ENCODE measurements around the gene ENOX1. TPM values are rescaled to one million over a fixed set of nuclear protein-coding genes. Genes with fewer than 3 reads are reported as not detected.

ENOX1 gene
- total and polyA plus RNA-seq, 2 donors (not counting 3 experiments of a cell fraction or from before 2014, with no cell fraction given): 0.17 to 0.97 TPM

DNA sequence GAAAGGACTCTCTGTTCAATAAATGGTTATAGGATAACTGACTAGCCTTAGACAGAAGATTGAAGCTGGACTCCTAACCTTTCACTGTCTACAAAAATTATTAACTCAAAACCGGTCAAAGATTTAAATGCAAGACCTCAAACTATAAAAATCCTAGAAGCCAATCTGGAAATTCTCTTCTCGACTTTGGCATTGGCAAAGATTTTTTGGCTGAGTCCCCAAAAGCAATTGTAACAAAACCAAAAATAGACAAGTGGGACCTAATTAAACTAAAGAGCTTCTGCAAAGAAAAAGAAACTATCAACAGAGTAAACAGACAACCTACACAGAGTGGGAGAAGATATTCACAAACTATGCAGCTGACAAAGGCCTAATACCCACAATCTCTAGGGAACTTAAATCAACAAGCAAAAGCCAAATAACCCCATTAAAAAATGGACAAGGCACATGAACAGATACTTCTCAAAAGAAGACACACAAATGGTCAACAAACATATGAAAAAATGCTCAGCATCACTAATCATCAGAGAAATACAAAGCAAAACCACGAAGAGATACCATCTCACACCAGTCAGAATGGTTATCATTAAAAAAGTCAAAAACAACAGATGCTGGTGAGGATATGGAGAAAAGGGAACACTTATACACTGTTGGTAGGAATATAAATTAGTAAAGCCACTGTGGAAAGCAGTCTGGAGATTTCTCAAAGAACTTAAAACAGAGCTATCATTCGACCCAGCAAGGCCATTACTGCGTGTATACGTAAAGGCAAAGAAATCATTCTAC, 497.1 kb downstream of the ENOX1 start:
- BruUV-seq (replicated peaks): no TSS peak
- H3K4me2 ChIP-seq (ENCODE audit: insufficient read depth, low read length): no peak overlapping the region
- peak; percentile 35 for FAIRE-seq
- H3K4me3 ChIP-seq (replicated peaks in 1 of 3; ENCODE audit: insufficient read depth in 1 of 3, low read depth in 1 of 3, low read length in 3 of 3): no peak overlapping the region
- no peaks in the 10 kb centered on the region for H3K9me1 ChIP-seq (replicated peaks; ENCODE audit: control insufficient read depth, extremely low read depth, insufficient read depth, low read length)
- no peaks in the 10 kb centered on the region for H3K9me3 ChIP-seq (replicated peaks; ENCODE audit: control insufficient read depth, insufficient read depth, low read length)
- CTCF ChIA-PET: interaction anchor here (1.1 kb wide), 1 partner anchor 9 kb away, joined by 4 read pairs; no protein-coding TSS in a partner anchor
- POLR2A ChIA-PET: no interaction called here
- no peaks in the 10 kb centered on the region for H3K27me3 ChIP-seq (ENCODE audit: control insufficient read depth in 2 of 2, insufficient read depth in 2 of 2, low read length in 2 of 2)
- TF ChIP-seq POLR2A (IDR thresholded peaks at IDR 0.05; ENCODE audit: low read depth, low read length): no peak
- no peak for TF ChIP-seq MYC (IDR thresholded peaks at IDR 0.05; ENCODE audit: low read depth, low read length)
- no peak for TF ChIP-seq FOS (IDR thresholded peaks at IDR 0.05; ENCODE audit: borderline replicate concordance, insufficient read depth, low read length)
- no peak for TF ChIP-seq JUN (IDR thresholded peaks at IDR 0.05; ENCODE audit: borderline replicate concordance, insufficient read depth, insufficient read length, low read depth)
- no peak for TF ChIP-seq POLR2AphosphoS5 (IDR thresholded peaks at IDR 0.05; ENCODE audit: insufficient read depth, low read depth, low read length)
- TF ChIP-seq, protein P1, sequence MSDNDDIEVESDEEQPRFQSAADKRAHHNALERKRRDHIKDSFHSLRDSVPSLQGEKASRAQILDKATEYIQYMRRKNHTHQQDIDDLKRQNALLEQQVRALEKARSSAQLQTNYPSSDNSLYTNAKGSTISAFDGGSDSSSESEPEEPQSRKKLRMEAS (IDR thresholded peaks at IDR 0.05; ENCODE audit: insufficient read depth, insufficient read length): no peak
- no peak for TF ChIP-seq EZH2 (IDR thresholded peaks at IDR 0.05; ENCODE audit: borderline replicate concordance, low read depth, low read length, severe bottlenecking)
- no peak for TF ChIP-seq GATA2 (IDR thresholded peaks at IDR 0.05; ENCODE audit: insufficient read depth, insufficient read length, low read depth, low read length)
- TF ChIP-seq, protein P2, sequence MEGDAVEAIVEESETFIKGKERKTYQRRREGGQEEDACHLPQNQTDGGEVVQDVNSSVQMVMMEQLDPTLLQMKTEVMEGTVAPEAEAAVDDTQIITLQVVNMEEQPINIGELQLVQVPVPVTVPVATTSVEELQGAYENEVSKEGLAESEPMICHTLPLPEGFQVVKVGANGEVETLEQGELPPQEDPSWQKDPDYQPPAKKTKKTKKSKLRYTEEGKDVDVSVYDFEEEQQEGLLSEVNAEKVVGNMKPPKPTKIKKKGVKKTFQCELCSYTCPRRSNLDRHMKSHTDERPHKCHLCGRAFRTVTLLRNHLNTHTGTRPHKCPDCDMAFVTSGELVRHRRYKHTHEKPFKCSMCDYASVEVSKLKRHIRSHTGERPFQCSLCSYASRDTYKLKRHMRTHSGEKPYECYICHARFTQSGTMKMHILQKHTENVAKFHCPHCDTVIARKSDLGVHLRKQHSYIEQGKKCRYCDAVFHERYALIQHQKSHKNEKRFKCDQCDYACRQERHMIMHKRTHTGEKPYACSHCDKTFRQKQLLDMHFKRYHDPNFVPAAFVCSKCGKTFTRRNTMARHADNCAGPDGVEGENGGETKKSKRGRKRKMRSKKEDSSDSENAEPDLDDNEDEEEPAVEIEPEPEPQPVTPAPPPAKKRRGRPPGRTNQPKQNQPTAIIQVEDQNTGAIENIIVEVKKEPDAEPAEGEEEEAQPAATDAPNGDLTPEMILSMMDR (IDR thresholded peaks at IDR 0.05; ENCODE audit: extremely low read depth in 1 of 2, insufficient read depth in 1 of 2, low read depth in 1 of 2, low read length in 2 of 2): no peak
- no peak overlapping the region for H3K27ac ChIP-seq (ENCODE audit: insufficient read depth, low read depth, low read length)
- H3K79me2 ChIP-seq (ENCODE audit: control insufficient read depth, insufficient read depth, low read length): no peaks in the 10 kb centered on the region
- no peak overlapping the region for H3K9ac ChIP-seq (replicated peaks; ENCODE audit: extremely low read depth, insufficient read depth, low read length)
- H4K20me1 ChIP-seq (replicated peaks; ENCODE audit: control insufficient read depth, extremely low read depth, insufficient read depth, low read length): no peaks in the 10 kb centered on the region
- DNase-seq (ENCODE audit: low read depth, low spot score): no peak
- H3K36me3 ChIP-seq (ENCODE audit: control insufficient read depth in 2 of 2, extremely low read depth in 1 of 2, insufficient read depth in 2 of 2, low read length in 2 of 2): no peaks in the 10 kb centered on the region
- dilution Hi-C loops (cut with MboI; ENCODE audit: extremely low pct_ligation_motif_present, low sequenced_read_pairs): no loop called here
- no peak overlapping the region for H2AFZ ChIP-seq (ENCODE audit: low read depth, low read length)
- H3K4me1 ChIP-seq (ENCODE audit: control insufficient read depth, extremely low read depth, insufficient read depth, low read length): no peaks in the 10 kb centered on the region
- intact Hi-C loops (cut with micrococcal nuclease): no loop called here
